SJCRH30 (cell line): Measurements from ENCODE around the gene TNKS2. TPM values are rescaled to one million over a fixed set of nuclear protein-coding genes. Genes with fewer than 3 reads are reported as not detected.

Source experiments
- DNase-seq, 2 experiments: peaks; one replicate each; pipeline ENCODE4 v3.0.0-alpha.2; 2015 to 2020
- H3K27ac ChIP-seq: fragments of 250-450 bp; sonication (Bioruptor Pico); 2 replicates; pipeline ENCODE4 v1.5.1; 2020; ENCODE audit warnings: mild to moderate bottlenecking, moderate library complexity
- H3K27me3 ChIP-seq: fragments of 250-450 bp; sonication (Bioruptor Pico); 2 replicates; pipeline ENCODE4 v1.5.1; 2020; ENCODE audit warnings: mild to moderate bottlenecking, moderate library complexity
- H3K36me3 ChIP-seq: fragments of 250-450 bp; sonication (Bioruptor Pico); 2 replicates; pipeline ENCODE4 v1.5.1; 2020; ENCODE audit warnings: mild to moderate bottlenecking, moderate library complexity
- H3K4me1 ChIP-seq: fragments of 250-450 bp; sonication (Bioruptor Pico); 2 replicates; pipeline ENCODE4 v1.5.1; 2020; ENCODE audit warnings: mild to moderate bottlenecking, moderate library complexity
- H3K4me3 ChIP-seq: fragments of 250-450 bp; sonication (Bioruptor Pico); 2 replicates; pipeline ENCODE4 v1.5.1; 2020; ENCODE audit warnings: mild to moderate bottlenecking, moderate library complexity
- H3K9me3 ChIP-seq: fragments of 250-450 bp; sonication (Bioruptor Pico); replicated peaks from 2 replicates; pipeline ENCODE4 v1.5.1; 2020; ENCODE audit warnings: mild to moderate bottlenecking, moderate library complexity
- total RNA-seq: library from RNA; depleted of rRNA; stranded (reverse); fragments of >200 nt; shearing (Covaris generic); gene quantifications from 2 replicates; pipeline ENCODE4 v1.2.3, GENCODE V29; 2014; rRNA removed

TNKS2 gene
- total RNA-seq, 1 experiment from 2014 or later: 17.6 TPM

DNA sequence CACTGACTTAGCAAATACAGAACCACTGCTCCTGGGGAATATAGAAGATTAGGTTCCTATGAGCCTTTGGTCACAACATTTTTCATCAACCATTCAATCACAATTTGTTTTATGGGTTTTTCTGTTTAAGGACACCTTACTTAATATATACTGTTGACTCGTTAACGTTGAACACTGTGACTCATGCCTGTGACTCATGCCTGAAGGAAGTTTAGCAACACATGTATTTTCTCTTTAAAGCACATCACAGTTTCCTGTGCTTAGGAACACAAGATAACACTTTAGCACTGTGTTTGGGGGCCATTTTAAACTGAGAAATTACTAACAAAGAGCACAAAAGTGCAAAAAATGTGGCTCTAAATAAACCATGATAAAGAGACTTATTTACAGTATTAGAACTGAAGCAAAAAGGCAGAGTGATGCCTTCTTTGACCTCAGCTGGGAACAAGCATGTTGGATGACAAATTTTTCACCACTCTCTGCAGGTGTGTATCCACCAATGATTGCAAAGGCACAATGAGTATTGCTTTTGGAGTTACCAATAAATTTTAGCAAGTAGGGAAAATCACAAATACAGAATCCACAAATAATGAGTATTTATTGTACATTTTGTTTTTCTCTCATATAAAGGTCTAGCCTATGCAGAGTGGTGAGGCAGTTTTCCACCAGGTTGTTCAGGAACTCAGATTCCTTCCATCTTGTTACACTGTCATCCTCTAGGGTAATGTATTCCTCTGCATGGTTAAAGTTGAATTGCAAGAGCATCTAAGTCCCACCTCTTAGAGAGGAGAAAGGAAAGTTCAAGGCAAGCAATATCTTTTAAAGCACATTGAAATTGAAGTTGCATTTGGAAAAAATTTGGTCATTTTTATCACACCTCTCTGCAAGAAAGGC lies 103.8 kb downstream of the TNKS2 start:
- Histone ChIP-seq H3K4me1 (peaks cover 3% of the 10 kb centered on the region; the same call in 1 of the 2 replicates), H3K27me3 (no peaks in the 10 kb centered on the region), H3K36me3 (no peaks in the 10 kb centered on the region), H3K4me3 (no peak overlapping the region), H3K27ac (no peak overlapping the region), H3K9me3 (no peaks in the 10 kb centered on the region)
- DNase-seq: no peak

GRCh38 chr10:91907033-91907594 lies 108.9 kb downstream of the TNKS2 start:
- H3K4me1 ChIP-seq: peaks cover under 1% of the 10 kb centered on the region; the same call in 1 of the 2 replicates
- no peak overlapping the region for H3K27ac ChIP-seq
- DNase-seq: no peak
- no peaks in the 10 kb centered on the region for H3K27me3 ChIP-seq
- H3K4me3 ChIP-seq: no peak overlapping the region
- H3K9me3 ChIP-seq: no peaks in the 10 kb centered on the region
- H3K36me3 ChIP-seq: no peaks in the 10 kb centered on the region

- no peaks in the 10 kb centered on the region for H3K36me3 ChIP-seq
- no peak overlapping the region for H3K27ac ChIP-seq
- H3K9me3 ChIP-seq: no peaks in the 10 kb centered on the region
- peak overlapping the region; percentile 69 for H3K4me3 ChIP-seq
- no peaks in the 10 kb centered on the region for H3K4me1 ChIP-seq
- no peaks in the 10 kb centered on the region for H3K27me3 ChIP-seq
- no peak for DNase-seq
These were observed 109.7 kb downstream of the TNKS2 start for GRCh38 chr10:91907914-91908336.

DNA sequence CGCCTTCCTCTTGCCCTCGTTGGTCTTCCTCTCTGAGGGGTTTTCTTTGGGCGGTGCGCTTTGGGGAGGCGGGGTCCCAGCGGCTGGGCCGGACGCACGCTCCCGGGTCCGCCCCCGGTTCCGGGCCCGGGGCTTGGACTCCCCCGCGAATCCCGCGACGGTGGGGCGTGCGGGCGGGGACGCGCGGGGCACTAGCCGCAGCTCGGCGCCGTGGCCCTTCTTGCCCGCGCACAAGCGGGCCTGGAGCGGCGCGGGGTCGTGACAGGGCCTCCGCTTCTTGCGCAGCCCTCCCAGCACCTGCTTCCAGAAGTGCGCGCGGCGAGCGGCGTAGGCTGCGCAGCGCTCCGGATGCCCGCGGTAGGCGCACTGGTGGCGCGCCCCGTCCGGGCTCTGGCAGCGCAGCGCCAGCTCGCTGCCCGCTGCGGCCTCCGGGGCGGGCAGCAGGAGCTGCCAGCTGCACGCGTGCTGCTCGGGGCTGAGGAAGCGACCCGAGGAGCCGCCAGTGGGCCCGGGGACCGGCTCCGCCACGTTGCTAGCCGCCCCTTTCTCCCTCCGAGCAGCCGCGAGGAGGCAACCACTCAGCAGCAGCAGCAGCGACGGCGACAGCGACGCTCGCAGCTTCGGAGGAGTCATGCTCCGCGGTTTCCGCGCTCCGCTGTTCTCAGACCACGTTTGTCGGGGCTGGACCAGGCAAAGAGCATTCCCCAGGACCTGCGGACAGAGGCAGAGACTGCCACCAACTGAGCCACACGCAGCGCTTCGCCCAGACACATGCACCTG lies 110.3 kb downstream of the TNKS2 start:
- Histone ChIP-seq H3K4me3 (peak overlapping the region; percentile 69), H3K36me3 (no peaks in the 10 kb centered on the region), H3K9me3 (no peaks in the 10 kb centered on the region), H3K27me3 (no peaks in the 10 kb centered on the region), H3K4me1 (no peaks in the 10 kb centered on the region), H3K27ac (no peak overlapping the region)
- peak; percentile 60 to 73 for DNase-seq

DNA sequence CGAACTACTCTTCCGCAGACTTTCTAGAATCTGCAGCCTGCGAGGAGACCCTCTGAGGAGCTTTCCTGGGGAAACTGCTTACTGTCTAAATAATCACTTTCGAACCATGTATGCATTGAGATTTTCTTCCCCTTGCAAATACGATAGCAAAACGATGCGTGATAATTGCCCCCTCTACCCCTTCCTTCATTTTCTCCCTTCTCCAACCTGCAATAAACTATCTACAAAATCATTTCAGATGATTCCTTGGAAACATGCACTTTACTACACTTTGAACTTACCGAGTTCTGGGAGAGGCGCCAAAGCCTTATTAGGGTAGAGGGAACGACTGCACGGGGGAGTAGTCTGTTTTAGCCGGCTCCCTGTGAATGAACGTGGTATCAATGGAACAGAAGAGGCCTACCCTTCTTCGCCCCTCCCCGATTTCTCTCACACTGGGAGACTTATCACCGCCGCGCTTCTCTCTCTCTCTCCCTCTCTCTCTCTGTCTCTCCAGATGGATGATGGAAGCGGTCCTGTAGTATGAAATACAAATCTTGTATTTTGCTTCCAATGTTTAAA lies 111.0 kb downstream of the TNKS2 start, which contains the start of gene FGFBP3:
TSS of gene FGFBP3 (minus strand) at position 370 of the 561 bp plus-strand sequence. CDS start 517 bp downstream, outside the sequence.
- no peaks in the 10 kb centered on the region for H3K27me3 ChIP-seq
- DNase-seq: peak; percentile 50 to 71
- no peaks in the 10 kb centered on the region for H3K4me1 ChIP-seq
- peak within 1 kb of the TSS; percentile 69 for H3K4me3 ChIP-seq
- H3K9me3 ChIP-seq: no peaks in the 10 kb centered on the region
- H3K27ac ChIP-seq: no peak within 1 kb of the TSS
- no peaks in the 10 kb centered on the region for H3K36me3 ChIP-seq

- Histone ChIP-seq H3K9me3 (no peaks in the 10 kb centered on the region), H3K27me3 (no peaks in the 10 kb centered on the region), H3K4me1 (no peaks in the 10 kb centered on the region), H3K27ac (no peak overlapping the region), H3K4me3 (no peak overlapping the region), H3K36me3 (no peaks in the 10 kb centered on the region)
- no peak for DNase-seq
These were observed 112.2 kb downstream of the TNKS2 start for GRCh38 chr10:91910467-91910866.

Other genes starting within 250 kb of the TNKS2 start
- 5.7 and 5.9 TPM in 2 replicates for gene PPP1R3C, start 165.4 kb upstream of the TNKS2 start, total RNA-seq
- 0.53 and 0.73 TPM in 2 replicates for gene FGFBP3, start 111.1 kb downstream of the TNKS2 start, total RNA-seq
- gene BTAF1, start 125.3 kb downstream of the TNKS2 start, total RNA-seq: 21.1 and 26.3 TPM in 2 replicates